Stimulated activated CD8-positive, alpha-beta memory T cell treated with anti-CD3 and anti-CD28 coated beads, Interleukin-12 subunit alpha, Interleukin-12 subunit beta, amount 100 ng/mL, for 4 hours (primary cell): Measurements from ENCODE around the gene ZNF595.
"Not testable (repeated sequence)": the region's sequence is repeated elsewhere in the genome, so short reads cannot be mapped to it uniquely, and the experiment has no call there.

ENCODE experiments used
- DNase-seq: peaks from one replicate; pipeline ENCODE4 v3.0.0-alpha.2; 2020; ENCODE audit warnings: low read depth

Gene ZNF595

DNA sequence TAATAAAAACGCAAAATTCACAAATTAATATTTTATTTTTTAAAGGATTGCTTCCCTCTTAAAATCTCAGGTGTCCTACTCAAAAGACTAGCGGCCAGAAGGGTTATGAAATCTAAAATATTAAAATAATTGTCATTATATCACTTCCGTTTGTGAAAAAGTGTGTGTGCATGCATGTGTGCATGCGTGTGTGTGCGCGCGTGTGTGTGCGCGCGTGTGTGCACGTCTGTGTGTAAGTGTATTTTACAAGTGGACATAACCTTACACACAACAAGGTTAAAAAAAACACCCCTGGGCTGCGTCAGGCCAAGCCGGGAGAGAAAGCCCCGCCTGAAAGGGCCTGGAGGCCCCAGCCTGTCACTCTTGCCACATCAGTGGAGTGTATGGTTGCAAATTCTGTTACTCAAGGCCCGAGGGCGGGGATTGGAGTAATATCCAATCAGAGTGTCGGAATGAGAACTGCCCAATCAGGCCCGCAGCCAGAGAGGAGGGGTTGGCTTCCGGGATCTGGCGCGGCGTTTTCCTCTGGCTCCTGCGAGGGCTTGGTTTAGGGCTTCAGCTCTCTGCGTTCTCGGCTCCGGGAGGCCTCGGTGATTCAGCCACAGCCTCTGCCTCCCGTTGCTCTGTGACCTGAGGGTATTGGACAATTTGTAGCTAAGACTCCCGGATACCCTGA is at the start of gene ZNF595:
Gene ZNF595 (plus strand): TSS at position 518 of the 676 bp plus-strand sequence. CDS start 168 bp downstream, outside the sequence.
- DNase-seq, result not testable (repeated sequence)

DNA sequence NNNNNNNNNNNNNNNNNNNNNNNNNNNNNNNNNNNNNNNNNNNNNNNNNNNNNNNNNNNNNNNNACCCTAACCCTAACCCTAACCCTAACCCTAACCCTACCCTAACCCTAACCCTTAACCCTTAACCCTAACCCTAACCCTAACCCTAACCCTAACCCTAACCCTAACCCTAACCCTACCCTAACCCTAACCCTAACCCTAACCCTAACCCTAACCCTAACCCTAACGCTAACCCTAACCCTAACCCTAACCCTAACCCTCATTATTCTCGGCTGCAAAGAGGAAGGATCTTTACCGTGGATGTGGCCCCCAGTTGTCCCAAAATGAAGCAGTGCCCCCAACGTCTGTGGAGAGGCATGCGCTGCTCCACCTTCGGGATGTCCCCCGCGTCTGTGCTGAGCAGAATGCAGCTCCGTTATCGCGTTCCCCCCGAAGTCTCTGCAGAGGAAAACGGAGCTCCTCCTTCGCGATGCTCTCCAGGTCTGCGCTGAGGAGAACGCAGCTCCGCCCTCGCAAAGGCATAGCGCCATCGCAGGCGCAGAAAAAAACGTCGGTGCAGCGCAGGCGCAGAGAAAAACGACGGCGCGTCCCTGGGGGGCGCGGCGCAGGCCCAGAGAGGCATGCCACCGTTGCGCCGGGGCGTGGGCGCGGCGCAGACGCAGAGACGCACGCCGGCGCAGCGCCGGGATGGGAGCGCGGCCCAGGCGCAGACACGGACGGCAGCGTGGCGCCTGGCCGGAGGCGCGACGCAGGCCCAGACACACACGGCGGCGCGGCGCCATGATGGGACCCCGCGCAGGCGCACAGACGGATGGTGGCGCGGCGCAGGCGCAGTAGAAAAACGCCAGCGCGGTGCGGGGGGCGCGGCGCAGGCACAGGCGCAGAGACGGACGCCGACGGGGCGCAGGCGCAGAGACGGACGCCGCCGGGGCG is 42.9 kb upstream of the ZNF595 start:
- DNase-seq, result not testable (repeated sequence)

DNA sequence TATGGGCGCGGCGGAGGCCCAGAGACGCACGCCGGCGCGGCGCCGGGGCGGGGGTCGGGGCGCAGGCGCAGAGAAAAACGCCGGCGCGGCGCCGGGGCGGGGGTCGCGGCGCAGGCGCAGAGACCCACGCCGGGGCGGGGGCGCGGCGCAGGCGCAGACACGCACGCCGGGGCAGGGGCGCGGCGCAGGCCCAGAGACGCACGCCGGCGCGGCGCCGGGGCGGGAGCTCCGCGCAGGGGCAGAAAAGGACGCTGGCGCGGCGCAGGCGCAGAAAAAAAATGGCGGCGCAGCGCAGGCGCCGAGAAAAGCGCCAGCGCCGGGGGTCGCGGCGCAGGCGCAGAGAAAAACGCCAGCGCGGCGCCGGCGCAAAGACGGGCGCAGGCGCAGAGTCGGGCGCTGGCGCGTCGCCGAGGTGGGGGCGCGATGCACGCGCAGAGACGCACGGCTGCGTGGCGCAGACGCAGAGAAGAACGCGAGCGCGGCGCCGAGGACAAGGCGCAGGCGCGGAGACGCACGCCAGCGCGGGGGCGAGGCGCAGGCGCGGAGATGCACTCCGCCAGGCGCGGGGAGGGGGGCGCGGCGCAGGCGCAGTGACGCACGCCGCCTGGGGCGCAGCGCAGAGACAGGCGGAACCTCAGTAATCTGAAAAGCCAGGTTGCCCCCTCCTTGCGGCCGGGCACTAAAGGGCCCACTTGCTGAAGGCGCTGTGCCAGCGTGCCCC is 41.9 kb upstream of the ZNF595 start:
- not testable (repeated sequence) for DNase-seq

- not testable (repeated sequence) for DNase-seq
Observed at GRCh38 chr4:11816-12417, 41.2 kb upstream of the ZNF595 start.

DNA sequence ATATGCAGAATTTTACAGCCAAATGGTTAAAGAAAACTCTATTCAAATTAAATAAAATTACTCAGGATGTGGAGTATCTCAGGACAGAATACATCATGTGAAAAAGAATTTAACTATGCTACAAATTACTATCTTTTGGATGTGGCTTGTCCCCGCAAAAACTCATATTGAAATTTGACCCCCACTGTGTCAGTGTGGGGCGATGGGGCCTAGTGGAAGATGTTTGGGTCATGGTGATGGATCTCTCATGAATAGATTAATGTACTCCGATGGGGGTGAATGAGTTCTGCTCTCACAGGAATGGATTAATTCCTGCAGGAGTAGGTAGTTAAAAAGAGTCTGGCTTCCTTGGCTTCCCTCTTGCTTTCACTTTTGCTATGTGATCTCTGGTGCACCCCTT is 35.0 kb upstream of the ZNF595 start:
- DNase-seq, result not testable (repeated sequence)

GRCh38 chr4:18589-18988 is 34.5 kb upstream of the ZNF595 start:
- not testable (repeated sequence) for DNase-seq

DNA sequence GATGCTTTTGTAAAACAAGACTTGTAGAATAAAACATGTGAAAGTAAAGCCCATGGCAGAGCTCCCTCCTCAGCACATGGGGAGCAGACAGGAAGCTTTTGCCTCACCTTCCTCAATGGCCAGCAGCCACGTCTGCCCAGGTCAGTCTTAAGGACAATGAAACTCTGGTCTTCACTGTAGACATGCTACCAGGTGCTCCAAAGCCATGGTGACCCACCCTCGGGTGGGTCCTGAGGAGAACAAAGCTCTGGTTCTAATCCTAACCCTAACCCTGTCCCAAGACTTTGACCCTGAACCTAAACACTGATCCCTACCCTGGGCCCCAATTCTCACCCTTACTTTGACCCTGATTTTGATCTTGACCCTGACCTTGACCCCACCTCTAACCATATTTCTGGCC is 30.2 kb upstream of the ZNF595 start:
- not testable (repeated sequence) for DNase-seq

- not testable (repeated sequence) for DNase-seq
Observed at GRCh38 chr4:24359-24758, 28.8 kb upstream of the ZNF595 start.

DNA sequence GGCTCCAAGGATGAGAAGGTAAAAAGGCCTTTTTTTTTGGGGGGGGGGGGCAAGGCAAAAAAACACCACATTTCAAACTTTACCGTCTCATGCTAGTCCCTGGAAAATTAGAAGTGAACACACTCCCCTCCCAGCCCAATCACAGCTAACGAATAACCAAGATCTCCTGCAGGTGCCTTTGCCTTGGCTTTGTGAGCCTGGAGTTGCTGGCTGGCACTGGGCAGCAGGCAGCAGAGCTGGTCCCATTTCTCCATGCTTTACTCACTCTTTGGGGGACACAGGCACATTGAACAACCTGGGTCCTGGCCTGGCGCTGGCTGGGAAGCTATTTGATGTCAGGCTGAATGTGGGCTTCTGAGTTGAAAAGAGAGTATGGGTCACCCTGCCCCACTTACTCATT is 25.6 kb upstream of the ZNF595 start:
- DNase-seq, result not testable (repeated sequence)

GRCh38 chr4:28767-29542 is 24.2 kb upstream of the ZNF595 start:
- not testable (repeated sequence) for DNase-seq

GRCh38 chr4:33314-33713 is 19.8 kb upstream of the ZNF595 start:
- not testable (repeated sequence) for DNase-seq

DNA sequence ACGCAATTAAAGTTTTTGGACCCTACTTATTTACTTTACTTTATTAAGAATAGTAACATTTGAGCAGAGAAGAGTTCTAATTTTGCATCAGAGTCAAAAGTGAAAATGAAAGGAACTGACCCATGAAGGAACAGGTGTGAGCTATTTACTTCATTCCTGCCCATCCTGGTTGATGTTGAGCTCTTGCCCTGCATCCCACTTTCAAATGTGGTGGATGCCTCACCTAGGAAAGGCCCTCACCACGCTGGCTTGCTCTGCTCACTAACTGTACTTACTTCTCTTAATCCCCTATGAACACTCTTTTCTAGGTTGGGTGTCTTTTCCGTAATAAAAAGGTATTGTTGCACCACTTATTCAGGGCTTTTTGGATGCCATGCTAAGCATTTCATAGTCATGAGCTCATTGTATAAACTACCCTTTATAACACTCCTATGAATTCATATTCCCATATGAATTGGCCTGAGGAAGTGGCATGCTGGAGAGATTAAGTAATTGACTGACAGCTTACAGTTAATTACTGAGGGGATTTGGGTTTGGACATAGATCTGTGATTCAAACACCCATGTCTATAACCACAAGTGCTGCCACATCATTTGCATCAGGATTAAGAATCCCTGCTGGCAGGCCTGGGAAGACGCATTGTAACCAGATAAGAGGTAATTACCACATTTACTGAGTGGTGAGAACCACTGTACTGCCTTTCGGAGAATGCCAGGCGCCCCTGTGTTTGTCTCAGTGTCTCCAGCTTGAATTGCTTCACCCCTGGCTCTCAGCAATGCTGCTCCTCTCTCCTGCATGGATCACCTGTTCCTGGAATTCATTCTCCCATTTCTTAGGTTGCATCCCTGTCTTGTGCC is 16.3 kb upstream of the ZNF595 start:
- not testable (repeated sequence) for DNase-seq

GRCh38 chr4:38202-38601 is 14.9 kb upstream of the ZNF595 start:
- DNase-seq, result not testable (repeated sequence)

DNA sequence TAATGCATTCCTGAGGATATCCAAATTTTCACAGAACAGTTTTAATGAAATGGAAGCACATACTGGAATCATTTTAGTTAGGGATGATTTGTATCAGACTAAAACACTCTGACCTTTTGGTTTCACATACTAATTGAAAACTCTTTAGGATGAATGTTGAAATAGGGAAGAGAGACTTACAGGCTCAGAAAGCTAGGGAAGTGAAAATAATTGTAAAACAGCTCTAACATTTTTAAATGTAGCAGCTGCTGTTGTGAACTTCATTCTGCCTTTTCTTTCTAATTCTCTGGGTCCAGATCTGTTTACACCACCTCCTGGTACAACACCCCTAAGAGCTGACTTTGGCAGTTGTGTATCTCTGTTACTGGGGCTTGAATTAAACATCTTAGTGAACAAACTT is 9.7 kb upstream of the ZNF595 start:
- DNase-seq, result not testable (repeated sequence)

GRCh38 chr4:51253-51652 is 1.9 kb upstream of the ZNF595 start:
- DNase-seq, result not testable (repeated sequence)

- DNase-seq, result not testable (repeated sequence)
Observed at GRCh38 chr4:51655-52277, 1.4 kb upstream of the ZNF595 start.

DNA sequence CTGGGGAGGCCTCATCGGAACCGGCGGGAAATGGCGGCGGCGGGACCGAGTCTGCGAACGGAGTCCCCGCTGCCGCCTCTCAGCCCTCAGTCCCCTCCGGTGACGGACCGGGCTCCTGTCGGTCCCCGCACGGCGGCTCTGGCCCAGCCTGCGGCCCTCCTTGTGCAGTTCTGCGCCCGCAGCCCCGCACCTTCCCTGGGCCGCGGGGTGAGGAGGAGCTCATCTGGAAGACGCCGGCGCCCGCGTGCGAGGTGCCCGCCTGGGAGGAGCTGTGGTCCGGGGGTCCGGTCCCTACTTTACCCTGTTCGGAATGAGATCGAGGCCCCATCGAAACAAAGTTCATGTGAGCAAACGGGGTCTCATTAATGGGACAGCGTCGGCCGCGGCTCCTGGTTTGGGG is 400 bp downstream of the ZNF595 start:
- DNase-seq, result not testable (repeated sequence)

DNA sequence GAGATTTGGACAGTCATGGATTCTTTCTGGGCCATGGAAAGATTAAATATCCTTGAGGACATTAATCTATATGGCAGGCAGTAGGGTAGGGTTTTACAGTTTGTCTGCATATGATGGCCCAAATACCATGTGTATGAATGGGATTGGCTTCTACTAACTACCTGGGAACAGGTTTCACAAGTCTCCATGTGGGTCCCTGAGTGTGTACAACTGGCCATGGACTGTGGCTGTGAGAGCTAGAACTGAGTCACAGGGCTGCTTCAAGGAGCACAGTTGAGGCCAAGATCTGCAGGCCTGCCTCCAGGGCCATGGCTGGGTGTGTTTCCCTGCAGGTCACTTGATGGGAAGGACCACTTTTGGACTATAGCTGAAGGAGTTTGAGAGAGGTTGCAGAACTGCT is 11.6 kb downstream of the ZNF595 start:
- not testable (repeated sequence) for DNase-seq

GRCh38 chr4:71830-72229 is 18.7 kb downstream of the ZNF595 start:
- no peak for DNase-seq

DNA sequence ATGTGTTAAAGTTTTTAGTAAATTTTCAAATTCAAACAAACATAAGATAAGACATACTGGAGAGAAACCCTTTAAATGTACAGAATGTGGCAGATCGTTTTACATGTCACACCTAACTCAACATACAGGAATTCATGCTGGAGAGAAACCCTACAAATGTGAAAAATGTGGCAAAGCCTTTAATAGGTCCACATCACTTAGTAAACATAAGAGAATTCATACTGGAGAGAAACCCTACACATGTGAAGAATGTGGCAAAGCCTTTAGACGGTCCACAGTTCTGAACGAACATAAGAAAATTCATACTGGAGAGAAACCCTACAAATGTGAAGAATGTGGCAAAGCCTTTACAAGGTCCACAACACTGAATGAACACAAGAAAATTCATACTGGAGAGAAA is 32.8 kb downstream of the ZNF595 start:
- DNase-seq, result no peak
